Breast epithelium (tissue), 3 donors: ENCODE data around the gene CYP21A2.
"Not testable (repeated sequence)": the region's sequence is repeated elsewhere in the genome, so short reads cannot be mapped to it uniquely, and the experiment has no call there.

Experiments used
- POLR2A ChIP-seq: fragments of 450-650 bp; IDR thresholded peaks from one replicate; pipeline ENCODE4 v1.6.1; 2016; ENCODE audit warnings: antibody characterized with exemption, mild to moderate bottlenecking, moderate library complexity
- POLR2AphosphoS5 ChIP-seq, 3 donors: sonication (generic); formaldehyde crosslinking; IDR thresholded peaks; one replicate each; pipeline ENCODE4 v1.6.1; 2017; ENCODE audit warnings: antibody characterized with exemption in 3 of 3
- TF ChIP-seq, protein P1 (sequence below), 3 donors: fragments of 450-650 bp; IDR thresholded peaks; one replicate each; pipeline ENCODE4 v1.5.1; 2016 to 2017; ENCODE audit warnings: antibody characterized with exemption in 3 of 3, mild to moderate bottlenecking in 3 of 3, moderate library complexity in 3 of 3

DNA sequence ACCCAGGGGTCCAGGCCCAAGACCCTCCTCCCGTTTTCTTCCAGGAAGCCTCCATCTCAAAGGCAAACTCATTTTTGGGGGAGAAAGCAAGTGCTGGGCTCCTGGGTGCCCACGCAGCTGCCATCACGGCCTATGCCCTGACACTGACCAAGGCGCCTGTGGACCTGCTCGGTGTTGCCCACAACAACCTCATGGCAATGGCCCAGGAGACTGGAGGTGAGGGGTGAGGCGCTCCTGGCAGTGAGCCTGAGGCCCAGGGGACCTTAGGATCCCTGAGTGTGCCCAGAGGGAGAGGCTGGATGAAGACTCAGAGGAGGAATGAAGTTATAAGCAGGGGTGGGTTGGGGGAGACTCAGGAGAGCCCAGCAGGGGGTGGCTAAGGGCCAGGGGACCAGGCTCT, 41.8 kb upstream of the CYP21A2 start:
- TF ChIP-seq, protein P1, sequence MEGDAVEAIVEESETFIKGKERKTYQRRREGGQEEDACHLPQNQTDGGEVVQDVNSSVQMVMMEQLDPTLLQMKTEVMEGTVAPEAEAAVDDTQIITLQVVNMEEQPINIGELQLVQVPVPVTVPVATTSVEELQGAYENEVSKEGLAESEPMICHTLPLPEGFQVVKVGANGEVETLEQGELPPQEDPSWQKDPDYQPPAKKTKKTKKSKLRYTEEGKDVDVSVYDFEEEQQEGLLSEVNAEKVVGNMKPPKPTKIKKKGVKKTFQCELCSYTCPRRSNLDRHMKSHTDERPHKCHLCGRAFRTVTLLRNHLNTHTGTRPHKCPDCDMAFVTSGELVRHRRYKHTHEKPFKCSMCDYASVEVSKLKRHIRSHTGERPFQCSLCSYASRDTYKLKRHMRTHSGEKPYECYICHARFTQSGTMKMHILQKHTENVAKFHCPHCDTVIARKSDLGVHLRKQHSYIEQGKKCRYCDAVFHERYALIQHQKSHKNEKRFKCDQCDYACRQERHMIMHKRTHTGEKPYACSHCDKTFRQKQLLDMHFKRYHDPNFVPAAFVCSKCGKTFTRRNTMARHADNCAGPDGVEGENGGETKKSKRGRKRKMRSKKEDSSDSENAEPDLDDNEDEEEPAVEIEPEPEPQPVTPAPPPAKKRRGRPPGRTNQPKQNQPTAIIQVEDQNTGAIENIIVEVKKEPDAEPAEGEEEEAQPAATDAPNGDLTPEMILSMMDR (IDR thresholded peaks at IDR 0.05), result not testable (repeated sequence)
- TF ChIP-seq POLR2A; POLR2AphosphoS5 (IDR thresholded peaks at IDR 0.05): not testable (repeated sequence)
